K562 (cell line): ENCODE data around the gene DYRK4. TPM values are rescaled to one million over a fixed set of nuclear protein-coding genes. Genes with fewer than 3 reads are reported as not detected.

Source experiments
- ATAC-seq: fragments of 200-7000 bp; cut with Tn5 transposase; 3 replicates; pipeline ENCODE4 v1.9.1; 2020; ENCODE audit warnings: moderate library complexity
- BruUV-seq: library from RNA; stranded (reverse); fragments of 400-500 nt; replicated peaks from 2 replicates; lab custom pipeline; 2021; lab: Mats Ljungman, UMichigan
- CTCF ChIA-PET: fragments of 300-600 bp; formaldehyde crosslinking; extraction: SDS; loops from one replicate; lab custom pipeline; 2021; ENCODE audit warnings: low intra/inter-chr PET ratio; lab: Yijun Ruan, JAX
- POLR2A ChIA-PET: fragments of 300-600, 350-650 bp; sonication (Branson Sonifier 250); formaldehyde crosslinking; extraction: SDS; loops from one replicate; lab custom pipeline; 2021; ENCODE audit warnings: antibody characterized with exemption, inconsistent platforms; lab: Yijun Ruan, JAX
- DNase-seq, 4 experiments: peaks; one replicate each; pipeline versions ENCODE4 v3.0.0 to v3.0.0-alpha.2; 2011 to 2018; ENCODE audit warnings: low spot score in 3 of 4, mixed read lengths in 3 of 4; ENCODE audit errors: extremely low read depth in 1 of 4
- FAIRE-seq: peaks from 2 replicates; lab custom pipeline; 2011; peaks lifted over from hg19 to GRCh38; lab: Jason Lieb, UNC
- H2AFZ ChIP-seq: 2 replicates; pipeline ENCODE4 v1.6.0; 2011; ENCODE audit warnings: low read depth, low read length, control low read depth, inconsistent platforms
- H3K27ac ChIP-seq: fragments of 200-600 bp; 3 replicates; pipeline ENCODE4 v1.8.0; 2011; ENCODE audit warnings: low read depth, mild to moderate bottlenecking, control low read depth, inconsistent platforms, low read length, moderate library complexity, mixed read lengths; ENCODE audit errors: extremely low read depth
- H3K27me3 ChIP-seq, 2 experiments: fragments of 300-600 bp in 1 of 2; 2 replicates in 1 of 2; 3 replicates in 1 of 2; pipeline versions ENCODE4 v1.6.0 to v1.8.0; 2011; ENCODE audit warnings: inconsistent platforms in 2 of 2, low read length in 2 of 2, mild to moderate bottlenecking in 1 of 2, mixed read lengths in 1 of 2, moderate library complexity in 1 of 2; ENCODE audit not compliant: control insufficient read depth in 2 of 2, insufficient read depth in 2 of 2
- H3K36me3 ChIP-seq: fragments of 300-600 bp; 3 replicates; pipeline ENCODE4 v1.8.0; 2011; ENCODE audit warnings: mild to moderate bottlenecking, low read length, inconsistent platforms; ENCODE audit not compliant: control insufficient read depth, insufficient read depth
- H3K4me1 ChIP-seq, 2 experiments: fragments of 200-600 bp in 1 of 2; replicated peaks in 1 of 2; 2 replicates in 1 of 2; 3 replicates in 1 of 2; pipeline versions ENCODE4 v1.5.1 to v1.8.0; 2011; ENCODE audit warnings: inconsistent platforms in 2 of 2, low read length in 2 of 2, mild to moderate bottlenecking in 1 of 2, mixed read lengths in 1 of 2, moderate library complexity in 1 of 2; ENCODE audit not compliant: control insufficient read depth in 2 of 2, insufficient read depth in 2 of 2
- H3K4me2 ChIP-seq: 2 replicates; pipeline ENCODE4 v1.6.1; 2011; ENCODE audit warnings: low read length, control low read depth, inconsistent platforms, mixed read lengths; ENCODE audit not compliant: insufficient read depth
- H3K4me3 ChIP-seq: fragments of 200-600 bp; sonication (generic), shearing (Covaris generic); 2 replicates; pipeline ENCODE4 v1.5.1; 2016; ENCODE audit warnings: control low read depth, inconsistent platforms
- H3K79me2 ChIP-seq: fragments of 200-600 bp; 3 replicates; pipeline ENCODE4 v1.8.0; 2011; ENCODE audit warnings: low read length, inconsistent platforms; ENCODE audit not compliant: control insufficient read depth, insufficient read depth
- H3K9ac ChIP-seq, 2 experiments: 2 replicates each; pipeline versions ENCODE4 v1.6.0 to v1.6.1; 2011; ENCODE audit warnings: low read depth in 2 of 2, low read length in 2 of 2, control low read depth in 1 of 2, inconsistent platforms in 1 of 2, mild to moderate bottlenecking in 1 of 2, mixed read lengths in 1 of 2; ENCODE audit not compliant: insufficient read depth in 1 of 2
- H3K9me1 ChIP-seq: one replicate; pipeline ENCODE4 v1.6.0; 2011; ENCODE audit warnings: inconsistent platforms, mild to moderate bottlenecking, low read length, moderate library complexity; ENCODE audit not compliant: control insufficient read depth, insufficient read depth
- H3K9me3 ChIP-seq: replicated peaks from 2 replicates; pipeline ENCODE4 v1.5.1; 2011; ENCODE audit warnings: low read depth, low read length, inconsistent platforms; ENCODE audit not compliant: control insufficient read depth, insufficient read depth
- H4K20me1 ChIP-seq: replicated peaks from 2 replicates; pipeline ENCODE4 v1.6.1; 2011; ENCODE audit warnings: low read length, inconsistent platforms, mixed read lengths; ENCODE audit not compliant: control insufficient read depth, insufficient read depth
- EP400 ChIP-seq: fragments of 450-650 bp; IDR thresholded peaks from 2 replicates; pipeline ENCODE4 v1.6.1; 2017; ENCODE audit warnings: antibody characterized with exemption, mild to moderate bottlenecking, moderate library complexity
- ETV1 ChIP-seq: fragments of 450-650 bp; conservative IDR thresholded peaks from 2 replicates; pipeline ENCODE4 v1.6.1; 2016; ENCODE audit warnings: missing genetic modification characterization, control low read depth, low read depth, missing compliant biosample characterization
- HEY1 ChIP-seq: fragments of 250-450 bp; sonication (Bioruptor Pico); IDR thresholded peaks from 2 replicates; pipeline ENCODE4 v1.5.0; 2020; ENCODE audit warnings: mild to moderate bottlenecking, moderate library complexity, borderline replicate concordance
- SMAD3 ChIP-seq: fragments of 450-650 bp; formaldehyde crosslinking; conservative IDR thresholded peaks from 2 replicates; pipeline ENCODE4 v1.4.0; 2020; ENCODE audit warnings: mild to moderate bottlenecking
- SREBF2 ChIP-seq: sonication (generic); formaldehyde crosslinking; IDR thresholded peaks from 2 replicates; pipeline ENCODE4 v1.4.0; 2020; ENCODE audit warnings: mild to moderate bottlenecking, missing genetic modification reagents
- WGBS: fragments of 100-300 bp; shearing (Covaris generic); methylation state at CpG from one replicate; pipeline ENCODE4 v1.1.6; 2016; ENCODE audit warnings: low coverage, mixed read lengths; ENCODE audit not compliant: insufficient coverage; ENCODE audit errors: missing lambda C conversion rate; 5-methylcytosine and 5-hydroxymethylcytosine counted together
- in situ Hi-C: fragments of 300-500 bp; cut with MboI; formaldehyde crosslinking; loops from 4 replicates; pipeline ENCODE4 v1.15.0; 2018; ENCODE audit warnings: inconsistent platforms, mixed read lengths
- intact Hi-C: fragments of 100-400 bp; cut with micrococcal nuclease; formaldehyde crosslinking; loops from 2 replicates; pipeline ENCODE4 v1.14.2; 2022
- polyA plus RNA-seq, 8 experiments: library from polyadenylated mRNA; depleted of rRNA in 4 of 8; stranded (reverse) in 5 of 8; unstranded in 3 of 8; fragments of >200 nt; fragmentation: Nextera tagmentation in 2 of 8; fragmentation: Illumina TruSeq in 1 of 8; extraction: Ambion mirVana in 2 of 8; extraction: Trizol in 1 of 8; gene quantifications; 2 replicates each; pipeline versions ENCODE4 v1.2.1 to v1.2.3, GENCODE V29; 2011 to 2014; ENCODE audit warnings: inconsistent platforms in 1 of 8, missing spikeins in 1 of 8
- total RNA-seq, 7 experiments: library from RNA; depleted of rRNA in 6 of 7; stranded (reverse); fragments of >200 nt in 6 of 7; fragmentation: Illumina TruSeq in 2 of 7; extraction: Trizol in 2 of 7; gene quantifications; 2 replicates each; pipeline versions ENCODE4 v1.2.1 to v1.2.3, GENCODE V29; 2011 to 2021; ENCODE audit warnings: low replicate concordance in 1 of 7
- TF ChIP-seq, protein P1 (sequence below): fragments of 250-450 bp; sonication (Bioruptor Pico); IDR thresholded peaks from 2 replicates; pipeline ENCODE4 v1.8.0; 2022; ENCODE audit warnings: moderate library complexity, mild to moderate bottlenecking, inconsistent platforms
- TF ChIP-seq, protein P2 (sequence below): fragments of 200-800 bp; sonication (Bioruptor generic); IDR thresholded peaks from 2 replicates; pipeline ENCODE4 v1.6.1; 2017; ENCODE audit warnings: missing genetic modification characterization, missing compliant biosample characterization

DYRK4 gene
- total and polyA plus RNA-seq, 9 of the 15 experiments (the other 6 are each of a cell fraction or from before 2014, with no cell fraction given) = 13.4 to 37.4 (median 22.2) TPM

DNA sequence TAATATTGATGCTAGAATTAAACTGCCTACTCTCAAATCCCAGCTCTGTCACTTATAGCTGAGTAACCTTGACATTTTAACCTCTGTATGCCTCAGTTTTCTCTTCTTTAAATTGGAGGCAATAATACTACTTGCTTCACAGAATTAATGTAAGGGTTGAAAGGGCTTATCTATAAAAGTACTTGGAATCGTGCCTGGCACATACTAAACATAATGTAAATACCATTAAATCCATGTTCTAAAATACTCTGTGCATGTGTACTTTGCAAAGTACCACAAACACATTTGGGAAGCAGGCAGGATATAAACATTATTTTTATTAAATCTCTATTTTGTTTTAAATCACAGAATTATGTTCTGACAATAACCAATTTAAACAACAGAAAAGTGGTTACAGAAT, 41.9 kb downstream of the DYRK4 start:
- Histone ChIP-seq H3K27ac (no peak overlapping the region), H3K79me2 (no peaks in the 10 kb centered on the region), H2AFZ (no peak overlapping the region), H3K9me3 (no peaks in the 10 kb centered on the region), H3K4me1 (peaks cover 0 to 4% of the 10 kb centered on the region in 2 experiments; a peak in 2 of 5 replicates), H3K4me2 (no peak overlapping the region), H3K27me3 (peaks cover 2 to 3% of the 10 kb centered on the region in 2 experiments; a peak in 3 of 5 replicates), H4K20me1 (no peaks in the 10 kb centered on the region), H3K9ac (no peak overlapping the region), H3K36me3 (no peaks in the 10 kb centered on the region), H3K9me1 (no peaks in the 10 kb centered on the region), H3K4me3 (no peak overlapping the region)
- POLR2A ChIA-PET = interaction anchor here (0.6 to 1.2 kb wide), 2 partner anchors 10 to 45 kb away, joined by 3 to 4 read pairs; partner anchors contain the start of genes AKAP3 and NDUFA9
- CTCF ChIA-PET = no interaction called here
- no peak for TF ChIP-seq ETV1 (tag)
- TF ChIP-seq, protein P1, sequence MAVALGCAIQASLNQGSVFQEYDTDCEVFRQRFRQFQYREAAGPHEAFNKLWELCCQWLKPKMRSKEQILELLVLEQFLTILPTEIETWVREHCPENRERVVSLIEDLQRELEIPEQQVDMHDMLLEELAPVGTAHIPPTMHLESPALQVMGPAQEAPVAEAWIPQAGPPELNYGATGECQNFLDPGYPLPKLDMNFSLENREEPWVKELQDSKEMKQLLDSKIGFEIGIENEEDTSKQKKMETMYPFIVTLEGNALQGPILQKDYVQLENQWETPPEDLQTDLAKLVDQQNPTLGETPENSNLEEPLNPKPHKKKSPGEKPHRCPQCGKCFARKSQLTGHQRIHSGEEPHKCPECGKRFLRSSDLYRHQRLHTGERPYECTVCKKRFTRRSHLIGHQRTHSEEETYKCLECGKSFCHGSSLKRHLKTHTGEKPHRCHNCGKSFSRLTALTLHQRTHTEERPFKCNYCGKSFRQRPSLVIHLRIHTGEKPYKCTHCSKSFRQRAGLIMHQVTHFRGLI (CRISPR knock-in tag) = no peak
- TF ChIP-seq, protein P2, sequence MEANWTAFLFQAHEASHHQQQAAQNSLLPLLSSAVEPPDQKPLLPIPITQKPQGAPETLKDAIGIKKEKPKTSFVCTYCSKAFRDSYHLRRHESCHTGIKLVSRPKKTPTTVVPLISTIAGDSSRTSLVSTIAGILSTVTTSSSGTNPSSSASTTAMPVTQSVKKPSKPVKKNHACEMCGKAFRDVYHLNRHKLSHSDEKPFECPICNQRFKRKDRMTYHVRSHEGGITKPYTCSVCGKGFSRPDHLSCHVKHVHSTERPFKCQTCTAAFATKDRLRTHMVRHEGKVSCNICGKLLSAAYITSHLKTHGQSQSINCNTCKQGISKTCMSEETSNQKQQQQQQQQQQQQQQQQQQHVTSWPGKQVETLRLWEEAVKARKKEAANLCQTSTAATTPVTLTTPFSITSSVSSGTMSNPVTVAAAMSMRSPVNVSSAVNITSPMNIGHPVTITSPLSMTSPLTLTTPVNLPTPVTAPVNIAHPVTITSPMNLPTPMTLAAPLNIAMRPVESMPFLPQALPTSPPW (CRISPR knock-in tag) = no peak
- TF ChIP-seq SREBF2 (CRISPR knock-in tag) = no peak
- TF ChIP-seq SMAD3 (CRISPR knock-in tag) = no peak
- no peak for TF ChIP-seq HEY1 (CRISPR knock-in tag)
- no peak for TF ChIP-seq EP400
- WGBS = 0% methylated on average over 1 of the region's 1 CpG
- in situ Hi-C loops (no loop called here), intact Hi-C loops (loop anchor here (2.0 kb wide), 1 partner anchor 45 kb away; the partner anchor contains the start of genes AKAP3 and NDUFA9)
- no TSS peak for BruUV-seq
- FAIRE-seq = no peak
- ATAC-seq = no peak
- no peak for DNase-seq
